Lung (tissue), 12 donors: ENCODE measurements around the gene ARIH1. TPM values are rescaled to one million over a fixed set of nuclear protein-coding genes. Genes with fewer than 3 reads are reported as not detected.

Experiments
- ATAC-seq: fragments of 200-7000 bp; cut with Tn5 transposase; one replicate; pipeline ENCODE4 v1.9.1; 2020; ENCODE audit warnings: moderate number of reproducible peaks; ENCODE audit not compliant: insufficient read depth, low FRiP score
- DNase-seq, 3 donors: peaks; one replicate each; pipeline ENCODE4 v3.0.0-alpha.2; 2013 to 2017
- H3K27ac ChIP-seq, 2 donors: one replicate each; pipeline ENCODE4 v1.5.1; 2013; ENCODE audit warnings: mild to moderate bottlenecking in 2 of 2, moderate library complexity in 2 of 2, control low read depth in 1 of 2, inconsistent platforms in 1 of 2, low read depth in 1 of 2, low read length in 1 of 2
- H3K27me3 ChIP-seq, 3 donors: one replicate each; pipeline ENCODE4 v1.5.1; 2013; ENCODE audit warnings: low read length in 2 of 3; ENCODE audit not compliant: control insufficient read depth in 3 of 3, insufficient read depth in 3 of 3
- H3K36me3 ChIP-seq, 4 donors: one replicate each; pipeline ENCODE4 v1.5.1; 2013; ENCODE audit warnings: low read length in 4 of 4, mild to moderate bottlenecking in 1 of 4, moderate library complexity in 1 of 4; ENCODE audit not compliant: control insufficient read depth in 4 of 4, insufficient read depth in 4 of 4
- H3K4me1 ChIP-seq, 5 donors: one replicate each; pipeline ENCODE4 v1.5.1; 2013; ENCODE audit warnings: low read length in 5 of 5, mild to moderate bottlenecking in 2 of 5, moderate library complexity in 1 of 5; ENCODE audit not compliant: control insufficient read depth in 5 of 5, insufficient read depth in 5 of 5
- H3K4me3 ChIP-seq: one replicate; pipeline ENCODE4 v1.5.1; 2013; ENCODE audit warnings: mild to moderate bottlenecking, control low read depth, moderate library complexity
- H3K9ac ChIP-seq, 2 donors: one replicate each; pipeline ENCODE4 v1.5.1; 2013; ENCODE audit warnings: low read length in 2 of 2, control low read depth in 1 of 2; ENCODE audit not compliant: insufficient read depth in 1 of 2
- H3K9me3 ChIP-seq, 4 donors: one replicate each; pipeline ENCODE4 v1.5.1; 2013; ENCODE audit warnings: low read length in 3 of 4, mild to moderate bottlenecking in 1 of 4, moderate library complexity in 1 of 4; ENCODE audit not compliant: control insufficient read depth in 4 of 4, insufficient read depth in 3 of 4
- WGBS, 2 donors: extraction: QIAGEN DNeasy Blood & Tissue Kit; methylation state at CpG; one replicate each; pipeline ENCODE4 v1.1.7; 2013; 5-methylcytosine and 5-hydroxymethylcytosine counted together
- polyA plus RNA-seq, 2 donors: library from polyadenylated mRNA; stranded (reverse); fragments of 200-250 nt; gene quantifications; one replicate each; pipeline ENCODE4 v1.2.1, GENCODE V29; 2013
- total RNA-seq, 2 donors: library from RNA; depleted of rRNA in 1 of 2; stranded (reverse); fragments of >200 nt in 1 of 2; gene quantifications; one replicate each; pipeline ENCODE4 v1.2.1, GENCODE V29; 2014 to 2021
- TF ChIP-seq, protein P1 (sequence below): IDR thresholded peaks from 2 replicates; pipeline ENCODE4 v1.5.1; 2012; ENCODE audit warnings: mild to moderate bottlenecking; ENCODE audit errors: control extremely low read depth, extremely low read depth
- donor health status: control.
- donor health status: control.
- donor health status: Bipolar disorder and iron deficiency.
- donor health status: healthy.
- donor health status: DM: yes; HTN: yes; CAD: no.

The ARIH1 gene
- total and polyA plus RNA-seq, 4 donors, result 18.8 to 131 (median 66.0) TPM

DNA sequence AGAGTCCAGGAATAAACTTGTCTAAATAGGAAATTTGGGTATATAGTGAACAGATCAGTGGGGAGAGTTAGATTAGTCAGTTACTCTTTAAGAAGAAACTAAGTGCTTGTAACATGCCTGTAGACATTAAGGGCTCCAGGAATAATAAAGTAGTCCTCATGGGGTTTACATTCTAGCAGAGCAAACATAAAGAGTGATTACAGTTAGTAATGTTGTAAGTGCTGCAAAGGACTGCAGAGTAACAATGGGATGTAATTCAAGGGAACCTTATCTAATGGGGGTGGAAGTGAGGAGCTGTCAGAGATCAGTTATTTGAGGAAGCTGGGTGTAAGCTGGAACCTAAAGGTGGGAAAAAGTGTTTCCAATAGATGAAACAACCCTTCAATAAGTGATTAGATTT is 67.5 kb downstream of the ARIH1 start:
- Histone ChIP-seq H3K9me3 (peaks cover 0 to 7% (median 2%) of the 10 kb centered on the region in 4 donors), H3K4me3 (no peak overlapping the region), H3K4me1 (peaks cover 0 to 4% (median 3%) of the 10 kb centered on the region in 5 donors), H3K36me3 (peaks cover 0 to 10% (median 5%) of the 10 kb centered on the region in 4 donors), H3K27ac (no peak overlapping the region), H3K9ac (no peak overlapping the region), H3K27me3 (no peaks in the 10 kb centered on the region)
- ATAC-seq (no peak), DNase-seq (no peak)
- TF ChIP-seq, protein P1, sequence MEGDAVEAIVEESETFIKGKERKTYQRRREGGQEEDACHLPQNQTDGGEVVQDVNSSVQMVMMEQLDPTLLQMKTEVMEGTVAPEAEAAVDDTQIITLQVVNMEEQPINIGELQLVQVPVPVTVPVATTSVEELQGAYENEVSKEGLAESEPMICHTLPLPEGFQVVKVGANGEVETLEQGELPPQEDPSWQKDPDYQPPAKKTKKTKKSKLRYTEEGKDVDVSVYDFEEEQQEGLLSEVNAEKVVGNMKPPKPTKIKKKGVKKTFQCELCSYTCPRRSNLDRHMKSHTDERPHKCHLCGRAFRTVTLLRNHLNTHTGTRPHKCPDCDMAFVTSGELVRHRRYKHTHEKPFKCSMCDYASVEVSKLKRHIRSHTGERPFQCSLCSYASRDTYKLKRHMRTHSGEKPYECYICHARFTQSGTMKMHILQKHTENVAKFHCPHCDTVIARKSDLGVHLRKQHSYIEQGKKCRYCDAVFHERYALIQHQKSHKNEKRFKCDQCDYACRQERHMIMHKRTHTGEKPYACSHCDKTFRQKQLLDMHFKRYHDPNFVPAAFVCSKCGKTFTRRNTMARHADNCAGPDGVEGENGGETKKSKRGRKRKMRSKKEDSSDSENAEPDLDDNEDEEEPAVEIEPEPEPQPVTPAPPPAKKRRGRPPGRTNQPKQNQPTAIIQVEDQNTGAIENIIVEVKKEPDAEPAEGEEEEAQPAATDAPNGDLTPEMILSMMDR, result no peak

DNA sequence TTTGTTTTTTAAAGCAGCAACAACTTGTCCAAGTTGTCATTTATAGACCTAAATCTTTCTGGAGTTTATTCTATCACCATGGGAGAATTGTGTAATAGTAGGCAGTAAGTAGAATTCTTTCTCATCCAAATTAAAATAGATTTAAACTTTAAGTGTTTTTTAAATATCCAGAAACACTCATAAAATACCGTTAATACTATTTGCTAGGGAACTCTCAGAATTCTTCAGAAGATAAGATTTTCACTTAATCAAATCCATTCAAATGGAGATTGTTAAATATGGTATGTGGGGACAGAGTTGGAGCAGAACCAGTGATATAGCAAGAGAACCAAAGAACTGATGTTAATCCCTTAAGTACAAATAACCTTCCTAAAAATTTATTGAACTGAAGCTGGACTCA is 71.0 kb downstream of the ARIH1 start:
- TF ChIP-seq, protein P1, result no peak
- Histone ChIP-seq H3K4me3 (no peak overlapping the region), H3K9ac (no peak overlapping the region), H3K9me3 (peaks cover 0 to 7% (median 2%) of the 10 kb centered on the region in 4 donors), H3K4me1 (peaks cover 0 to 4% (median 2%) of the 10 kb centered on the region in 5 donors), H3K27ac (no peak overlapping the region), H3K36me3 (peaks cover 0 to 10% (median 5%) of the 10 kb centered on the region in 4 donors), H3K27me3 (no peaks in the 10 kb centered on the region)
- WGBS, 2 donors, result 54 to 80% methylated on average over 1 of the region's 1 CpG
- no peak for ATAC-seq
- peak in 2 of 3 donors; percentile 52 to 55 for DNase-seq

DNA sequence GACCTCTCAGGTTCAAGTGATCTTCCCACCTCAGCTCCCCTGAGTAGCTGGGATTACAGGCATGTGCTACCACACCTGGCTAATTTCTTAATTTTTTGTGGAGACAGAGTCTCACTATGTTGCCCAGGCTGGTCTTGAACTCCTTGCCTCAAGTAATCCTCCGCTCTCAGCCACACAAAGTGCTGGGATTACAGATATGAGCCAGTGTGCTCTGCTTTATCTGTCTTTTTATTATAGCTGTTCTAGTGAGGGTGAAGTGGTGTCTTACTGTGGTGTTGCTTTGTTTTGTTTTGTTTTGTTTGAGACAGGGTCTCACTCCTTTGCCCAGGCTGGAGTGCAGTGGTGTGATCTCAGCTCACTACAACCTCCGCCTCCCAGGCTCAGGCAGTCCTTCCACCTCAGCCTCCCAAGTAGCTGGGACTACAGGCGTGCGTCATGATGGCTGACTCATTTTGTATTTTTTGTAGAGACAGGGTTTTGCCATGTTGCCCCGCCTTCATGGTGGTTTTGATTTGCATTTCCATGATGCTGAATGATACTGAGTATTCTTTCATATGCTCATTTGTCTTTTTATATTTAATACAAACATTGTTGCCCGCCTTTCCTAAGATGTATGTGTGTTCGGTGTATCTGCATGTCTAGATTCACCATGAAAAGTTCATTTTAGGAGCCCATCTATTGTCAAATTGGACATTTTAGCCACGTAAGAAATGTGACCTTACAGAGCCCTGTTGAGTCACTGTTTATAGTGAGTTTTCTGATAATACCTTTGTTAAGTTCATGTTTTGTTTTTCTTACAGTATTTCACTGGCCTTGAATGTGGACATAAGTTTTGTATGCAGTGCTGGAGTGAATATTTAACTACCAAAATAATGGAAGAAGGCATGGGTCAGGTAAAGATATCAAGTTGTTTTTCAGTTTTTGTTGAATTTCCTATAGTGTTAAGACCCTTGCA is 80.6 kb downstream of the ARIH1 start:
- no peak for DNase-seq
- Histone ChIP-seq H3K4me1 (no peaks in the 10 kb centered on the region), H3K9ac (no peak overlapping the region), H3K27ac (no peak overlapping the region), H3K36me3 (peaks cover 1 to 25% (median 9%) of the 10 kb centered on the region in 4 donors), H3K4me3 (no peak overlapping the region), H3K9me3 (no peaks in the 10 kb centered on the region), H3K27me3 (no peaks in the 10 kb centered on the region)
- TF ChIP-seq, protein P1, result no peak
- ATAC-seq, result no peak
- WGBS, 2 donors, result 91 to 97% methylated on average over 8 of the region's 8 CpGs
